GM19025 (cell line): ENCODE measurements around the gene TOMM70.
"Not testable (repeated sequence)": the region's sequence is repeated elsewhere in the genome, so short reads cannot be mapped to it uniquely, and the experiment has no call there.

Source experiments
- ATAC-seq: cut with Tn5 transposase; IDR thresholded peaks from one replicate; pipeline ENCODE4 v1.9.1; 2021; ENCODE audit warnings: mild to moderate bottlenecking, low read depth, moderate library complexity; ENCODE audit not compliant: unreplicated experiment

TOMM70 gene

DNA sequence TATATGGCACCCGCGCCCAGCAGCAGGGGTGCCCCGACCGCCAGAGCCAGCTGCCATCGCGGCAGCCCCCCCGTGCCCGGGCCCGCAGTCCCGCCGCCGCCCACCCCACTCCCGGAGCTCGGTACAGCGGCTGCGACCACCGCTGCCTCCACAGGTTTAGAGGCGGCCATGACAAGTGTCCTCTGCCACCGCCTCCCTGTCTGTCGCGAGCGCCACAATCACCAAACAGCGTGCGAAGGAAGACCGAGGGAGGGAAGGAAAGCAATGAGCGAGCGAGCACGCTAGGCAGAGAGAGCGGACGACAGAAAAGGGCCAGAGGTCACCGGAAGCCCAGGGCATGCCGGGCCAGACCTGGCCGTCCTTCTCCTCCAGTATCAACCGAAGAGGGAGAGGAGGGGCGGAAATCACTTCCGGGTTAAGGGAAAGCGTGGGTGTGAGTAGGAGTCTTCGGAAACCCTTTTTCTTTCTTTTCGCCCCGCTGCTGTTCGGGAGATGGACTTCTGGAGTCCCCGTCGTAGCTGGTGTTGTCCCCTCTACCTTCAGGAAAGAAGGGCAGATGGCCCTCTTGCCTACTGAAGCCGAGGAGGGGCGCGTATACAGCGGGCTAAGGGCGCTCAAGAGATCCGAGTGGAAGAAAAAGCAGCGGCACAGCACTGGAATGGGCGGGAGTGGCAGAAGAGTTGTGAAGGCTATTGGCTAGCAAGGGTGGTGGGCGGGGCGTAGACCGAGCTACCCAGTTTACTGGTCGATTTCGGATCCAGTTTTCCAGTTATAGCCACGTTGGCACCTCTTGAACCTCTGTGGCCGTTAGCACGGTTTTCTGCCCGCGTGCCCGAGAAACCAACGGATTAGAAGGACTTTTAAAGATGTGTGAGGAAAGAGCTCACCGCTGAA is at the start of gene TOMM70, which contains the start of gene LNP1:
Gene TOMM70, minus strand, starts transcription at position 310 of the 894 bp plus-strand sequence. Its CDS starts 140 bp downstream, at position 170.
Gene LNP1, plus strand, starts transcription at position 760 of the 894 bp plus-strand sequence. CDS start 28,191 bp downstream, outside the sequence.
- peak; percentile 86 for ATAC-seq

DNA sequence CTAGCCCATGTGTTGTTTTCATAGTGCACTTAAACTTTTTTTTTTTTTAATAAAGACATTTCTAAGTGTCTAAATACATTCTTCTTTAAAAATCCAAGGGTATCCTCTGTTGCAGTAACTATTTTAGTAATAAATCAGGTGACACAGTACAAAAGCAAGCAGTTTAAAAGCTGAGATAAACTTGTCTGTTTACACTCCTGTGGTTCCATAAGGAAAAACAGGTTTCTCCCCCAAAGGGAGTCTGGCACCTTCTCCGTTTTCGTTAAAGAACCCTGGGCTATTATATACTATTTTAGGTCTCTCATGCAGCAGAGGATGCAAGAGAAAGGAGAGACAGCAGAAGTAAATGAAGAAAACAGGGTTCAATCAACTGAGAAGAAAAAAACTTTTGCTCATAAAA is 48.3 kb upstream of the TOMM70 start:
- no peak for ATAC-seq

DNA sequence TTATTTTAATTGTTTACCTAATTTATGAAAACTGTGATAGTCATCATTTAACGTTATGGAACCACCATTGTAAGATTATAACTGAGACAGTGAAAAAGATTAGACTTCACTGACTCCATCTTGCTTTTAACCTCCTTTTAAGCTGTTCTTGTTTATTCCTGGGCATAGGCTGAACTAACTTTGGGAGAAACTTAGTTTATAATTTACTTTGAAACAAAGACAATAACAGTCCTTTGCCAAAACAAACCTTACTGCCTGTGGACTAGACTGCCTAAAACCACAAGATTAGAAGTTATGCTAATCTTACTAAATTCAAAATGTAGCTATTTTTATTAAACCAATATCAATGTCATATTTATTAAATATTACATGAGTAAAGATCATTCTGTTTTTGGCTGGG is 47.2 kb upstream of the TOMM70 start:
- no peak for ATAC-seq

DNA sequence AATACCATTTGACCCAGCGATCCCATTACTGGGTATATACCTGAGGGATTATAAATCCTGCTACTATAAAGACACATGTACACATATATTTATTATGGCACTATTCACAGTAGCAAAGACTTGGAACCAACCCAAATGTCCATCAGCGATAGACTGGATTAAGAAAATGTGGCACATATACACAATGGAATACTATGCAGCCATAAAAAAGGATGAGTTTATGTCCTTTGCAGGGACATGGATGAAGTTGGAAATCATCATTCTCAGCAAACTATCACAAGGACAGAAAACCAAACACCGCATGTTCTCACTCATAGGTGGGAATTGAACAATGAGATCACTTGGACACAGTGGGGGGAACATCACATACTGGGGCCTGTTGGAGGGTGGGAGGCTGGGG is 46.2 kb upstream of the TOMM70 start:
- not testable (repeated sequence) for ATAC-seq

DNA sequence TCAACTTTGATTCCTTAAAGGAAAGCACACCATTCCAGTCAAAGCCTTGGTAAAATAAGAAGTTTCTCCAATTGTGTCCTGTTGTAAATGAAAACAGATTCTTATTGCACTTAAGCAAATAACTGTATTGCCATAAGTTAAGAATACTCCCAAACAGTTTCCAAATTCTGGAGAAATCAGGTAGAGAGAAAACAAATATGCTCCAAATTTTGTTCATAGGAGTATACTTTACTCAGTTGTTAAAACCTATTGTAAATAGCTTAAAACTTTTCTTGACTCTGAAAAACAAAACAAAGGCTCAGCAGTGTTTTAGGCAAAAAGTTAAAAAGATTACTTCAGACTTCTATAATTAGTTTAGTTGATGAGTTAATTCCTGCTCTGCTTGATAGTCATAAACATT is 42.8 kb upstream of the TOMM70 start:
- no peak for ATAC-seq

DNA sequence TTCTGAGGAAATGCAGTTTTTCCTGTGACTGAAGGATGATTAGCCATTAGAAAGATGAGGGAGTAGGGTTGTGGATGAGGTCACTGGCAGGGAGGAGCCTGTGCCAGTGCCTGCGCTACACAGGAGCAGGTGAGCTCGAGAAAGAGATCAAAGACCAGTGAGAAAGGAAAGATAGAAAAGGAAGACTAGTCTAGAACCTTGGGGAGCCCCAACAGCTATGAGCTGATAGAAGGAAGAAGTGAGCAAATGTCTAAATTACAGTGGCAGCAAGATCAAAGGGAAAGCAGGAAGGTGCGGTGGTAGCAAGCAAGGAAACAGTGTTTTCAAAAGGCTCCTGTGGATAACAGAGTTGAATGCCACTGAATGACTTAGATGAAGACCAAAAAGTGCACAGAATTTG is 40.0 kb upstream of the TOMM70 start:
- no peak for ATAC-seq

DNA sequence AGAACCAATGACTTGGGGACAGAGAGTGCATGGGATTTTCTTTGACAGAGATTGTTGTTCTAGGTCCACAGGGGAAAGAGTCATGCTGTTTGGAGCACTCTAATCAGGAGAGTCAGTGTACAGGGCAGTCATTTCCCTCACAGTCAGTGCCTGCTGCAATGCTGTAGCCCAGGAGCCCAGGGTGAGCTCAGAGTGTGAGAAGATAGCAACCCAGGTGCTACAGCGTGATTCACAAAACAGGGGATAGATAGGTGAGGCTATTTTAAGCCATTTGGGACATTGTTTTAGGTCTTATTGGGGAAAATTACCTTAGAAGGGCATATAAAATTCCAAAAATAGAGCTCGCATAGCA is 37.7 kb upstream of the TOMM70 start:
- ATAC-seq: no peak

DNA sequence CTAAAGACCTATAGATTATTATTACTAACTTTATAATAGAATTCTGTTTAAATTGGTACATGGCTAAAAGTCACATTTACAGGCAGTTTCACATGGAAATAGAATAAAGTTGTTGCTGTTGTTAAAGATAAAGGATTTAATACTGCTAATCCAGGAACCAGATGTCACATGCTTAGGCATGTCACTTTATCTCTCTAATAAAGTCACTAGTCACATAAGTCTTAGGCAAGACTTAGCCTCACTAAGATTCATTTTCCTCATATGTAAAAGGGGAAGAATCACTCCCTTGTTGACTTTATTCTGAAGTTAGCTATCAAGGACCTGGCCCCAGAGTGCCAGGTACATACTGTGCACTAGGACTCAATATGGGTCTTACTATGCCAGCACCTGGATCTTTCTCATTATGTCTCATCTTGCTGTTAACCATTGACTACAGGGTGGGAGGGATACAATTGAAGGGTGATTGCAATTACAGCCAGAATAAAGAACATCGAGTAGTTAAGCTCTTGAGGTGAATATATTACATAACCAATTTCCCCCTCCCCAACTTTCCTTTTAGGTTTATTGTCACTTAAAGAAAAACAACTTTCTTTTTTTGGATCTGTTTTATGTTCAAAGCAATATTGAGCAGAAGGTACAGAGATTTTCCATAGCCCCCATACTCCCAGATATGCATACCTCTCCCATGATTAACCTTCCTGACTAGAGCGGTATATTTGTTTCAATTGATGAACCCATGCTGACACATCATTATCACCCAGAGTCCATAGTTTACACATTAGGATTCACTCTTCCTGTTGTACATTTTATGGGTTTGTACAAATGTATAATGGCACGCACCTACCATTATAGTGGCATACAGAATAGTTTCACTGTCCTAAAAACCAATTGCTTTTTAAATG is 37.1 kb upstream of the TOMM70 start:
- ATAC-seq: no peak

DNA sequence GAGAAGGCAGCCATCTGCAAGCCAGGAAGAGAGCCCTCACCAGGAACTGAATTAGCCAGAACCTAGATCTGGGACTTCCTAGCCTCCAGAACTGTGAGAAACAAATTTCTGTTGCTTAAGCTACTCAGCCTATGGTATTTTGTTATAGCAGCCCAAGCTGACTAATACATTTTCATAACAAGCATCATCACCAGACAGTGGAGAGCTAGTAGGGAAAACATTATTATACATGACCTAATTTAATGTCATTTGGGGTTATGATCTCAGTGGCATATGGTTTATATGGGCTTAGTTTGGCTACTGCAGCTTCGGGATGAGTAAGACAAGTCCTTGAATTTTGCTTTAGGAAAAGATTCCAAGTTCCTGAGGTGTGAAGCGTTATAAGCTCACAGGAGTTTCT is 36.1 kb upstream of the TOMM70 start:
- ATAC-seq: no peak

DNA sequence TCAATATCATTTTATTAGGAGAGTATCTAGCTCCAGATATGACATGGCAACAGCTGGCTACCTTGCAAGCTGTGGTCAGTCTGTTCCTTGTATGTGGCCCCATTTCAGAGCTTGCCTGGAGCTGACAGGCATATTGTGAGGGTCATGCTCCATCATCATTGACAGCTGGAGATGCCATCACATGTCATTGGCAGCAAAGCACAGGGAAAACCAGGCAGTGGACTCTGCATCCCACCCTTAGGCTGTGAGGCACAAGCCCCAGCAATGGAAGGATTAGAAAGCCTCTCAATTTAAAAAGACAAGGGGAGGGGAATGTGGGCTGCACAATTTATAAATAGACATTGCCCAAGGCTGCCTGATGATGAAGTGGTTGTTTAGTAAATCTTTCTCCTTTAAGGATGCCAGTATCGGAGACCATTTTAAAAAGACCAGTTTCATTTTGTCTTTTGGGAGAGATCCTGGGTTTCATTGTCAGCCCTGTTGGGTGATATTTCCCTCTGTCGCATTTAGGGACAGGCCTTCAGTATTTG is 28.4 kb upstream of the TOMM70 start:
- ATAC-seq: no peak

DNA sequence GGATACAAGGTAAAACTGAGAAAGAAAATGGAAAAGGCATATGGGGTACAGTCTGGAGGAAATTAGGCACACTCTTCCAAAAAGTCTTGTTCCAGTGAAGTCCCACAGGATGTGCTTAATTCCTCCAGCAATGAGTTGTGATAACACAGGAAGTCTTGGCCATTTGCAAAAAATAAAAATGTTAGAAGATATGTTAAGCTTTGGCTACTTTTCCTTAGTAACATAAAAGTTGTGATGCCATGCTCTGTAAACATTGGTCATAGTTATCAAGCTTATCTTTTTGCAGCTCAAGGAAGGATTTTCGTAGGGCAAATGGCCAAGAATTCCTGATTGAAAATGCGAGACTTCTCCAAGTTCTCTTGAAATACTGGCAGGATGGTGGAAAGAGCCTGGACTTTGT is 26.8 kb upstream of the TOMM70 start:
- ATAC-seq: no peak

DNA sequence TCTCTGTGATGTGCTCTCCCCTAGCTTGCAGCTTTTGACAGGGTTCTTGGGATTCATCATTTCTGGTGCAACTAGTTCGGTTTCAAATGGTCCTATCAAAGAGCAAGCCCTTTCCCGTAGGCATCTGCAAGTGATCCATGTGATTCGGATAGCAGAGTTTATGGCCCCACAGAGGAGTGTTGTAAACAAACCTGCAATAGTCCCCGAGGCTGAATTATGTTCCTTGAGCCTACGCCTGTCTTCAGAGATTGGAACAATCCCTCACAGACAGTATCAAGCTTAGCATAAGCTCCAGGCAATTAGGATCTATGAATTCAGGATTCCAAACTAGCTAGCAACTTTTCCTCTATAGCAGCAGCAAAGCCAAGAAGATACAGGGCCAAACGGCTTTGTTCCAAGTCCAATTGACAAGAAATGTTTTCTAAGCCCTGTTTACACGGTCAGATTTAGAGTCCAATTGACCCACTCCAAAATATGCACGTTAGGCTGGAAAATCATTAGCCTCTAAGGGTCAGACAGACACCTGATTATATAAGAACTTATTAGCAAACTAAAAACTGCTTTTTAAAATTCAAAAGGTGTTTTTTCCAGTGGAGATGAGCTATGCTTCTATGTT is 25.3 kb upstream of the TOMM70 start:
- ATAC-seq: no peak

DNA sequence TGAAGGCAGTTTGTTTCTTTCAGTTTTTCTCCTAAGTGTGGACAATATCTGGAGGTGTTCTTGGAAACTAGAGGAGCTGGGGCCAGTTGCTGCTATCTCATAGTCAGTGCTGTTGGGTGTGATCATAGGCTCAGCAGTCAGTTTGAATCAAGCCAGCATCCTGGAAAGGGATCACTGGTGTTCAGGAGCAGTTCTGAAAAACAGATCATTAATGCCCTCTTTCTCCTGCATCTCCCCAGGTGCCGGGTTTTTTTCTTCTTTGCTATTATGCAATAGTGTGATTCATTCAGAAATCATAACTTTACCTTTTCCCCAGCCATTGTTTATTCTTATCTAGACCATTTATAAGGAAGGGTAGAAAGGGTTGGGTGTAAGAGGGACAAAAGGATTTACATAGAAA is 24.4 kb upstream of the TOMM70 start:
- ATAC-seq: no peak

DNA sequence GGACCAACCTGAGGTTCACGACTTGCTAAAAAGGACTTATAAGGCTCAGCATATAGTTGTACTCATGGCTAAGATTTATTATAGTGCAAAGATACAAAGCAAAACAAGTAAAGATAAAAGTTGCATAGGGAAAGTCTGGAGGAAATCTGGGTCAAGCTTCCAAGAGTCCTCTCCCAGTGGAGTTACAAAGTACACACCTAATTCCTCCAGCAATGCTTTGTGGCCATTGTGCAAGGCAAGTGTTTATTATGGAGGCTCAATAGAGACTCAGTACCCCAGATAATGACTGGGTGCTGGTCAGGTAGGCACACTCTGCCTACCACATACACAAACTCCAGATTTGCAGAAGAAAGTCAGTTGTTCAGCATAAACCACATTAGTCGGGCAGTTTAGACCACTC is 23.4 kb upstream of the TOMM70 start:
- ATAC-seq: no peak

DNA sequence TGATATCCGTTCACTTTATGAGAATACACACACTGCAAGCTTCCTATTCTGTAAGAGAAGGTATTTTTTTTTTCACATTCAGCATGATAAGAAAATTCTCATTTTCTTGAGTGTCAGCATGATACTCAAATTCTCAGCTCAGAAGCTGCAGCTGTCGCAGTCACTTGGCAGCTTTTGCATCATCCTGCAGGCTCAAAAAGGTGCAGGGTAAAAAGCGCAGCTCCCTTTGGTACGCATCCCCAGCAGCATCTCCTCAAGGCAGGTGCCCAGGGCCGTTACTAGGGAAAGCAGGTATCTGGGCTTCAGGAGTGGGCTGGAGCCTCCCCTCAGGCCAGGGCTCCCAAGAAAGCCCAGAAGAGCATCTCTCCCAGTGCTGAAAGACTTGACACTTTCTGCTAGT is 22.7 kb upstream of the TOMM70 start:
- no peak for ATAC-seq

DNA sequence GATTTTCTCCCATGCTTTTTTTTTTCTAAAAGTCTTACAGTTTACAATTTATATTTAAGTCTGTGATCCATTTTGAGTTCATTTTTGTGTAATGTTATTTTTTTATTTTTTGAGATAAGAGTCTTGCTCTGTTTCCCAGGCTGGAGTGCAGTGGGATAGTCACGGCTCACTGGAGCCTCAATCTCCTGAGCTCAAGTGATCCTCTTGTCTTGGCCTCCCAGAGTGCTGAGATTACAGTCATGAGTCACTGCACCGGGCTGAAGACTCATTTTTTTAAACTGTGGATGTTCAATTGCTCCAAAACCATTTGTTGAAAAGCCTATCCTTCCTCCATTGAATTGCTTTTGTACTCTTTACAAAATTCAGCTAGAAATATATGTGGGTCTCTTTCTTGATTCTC is 20.0 kb upstream of the TOMM70 start:
- ATAC-seq: no peak

DNA sequence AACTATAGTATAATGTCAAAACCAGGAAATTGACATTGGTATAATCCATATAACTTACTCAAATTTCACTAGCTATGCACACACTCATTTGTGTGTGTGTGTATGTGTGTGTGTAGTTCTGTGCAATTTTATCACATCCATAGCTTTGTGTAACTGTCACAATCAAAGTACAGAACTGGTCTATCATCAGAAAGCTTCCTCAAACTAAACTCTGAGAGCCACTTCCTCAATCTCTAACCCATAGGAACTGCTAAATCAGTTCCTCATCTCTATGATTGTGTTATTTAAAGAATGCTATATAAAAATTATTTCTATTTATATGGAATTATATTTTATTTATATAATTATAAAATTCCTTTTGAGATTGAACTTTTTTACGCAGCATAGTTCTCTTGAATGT is 18.5 kb upstream of the TOMM70 start:
- no peak for ATAC-seq

DNA sequence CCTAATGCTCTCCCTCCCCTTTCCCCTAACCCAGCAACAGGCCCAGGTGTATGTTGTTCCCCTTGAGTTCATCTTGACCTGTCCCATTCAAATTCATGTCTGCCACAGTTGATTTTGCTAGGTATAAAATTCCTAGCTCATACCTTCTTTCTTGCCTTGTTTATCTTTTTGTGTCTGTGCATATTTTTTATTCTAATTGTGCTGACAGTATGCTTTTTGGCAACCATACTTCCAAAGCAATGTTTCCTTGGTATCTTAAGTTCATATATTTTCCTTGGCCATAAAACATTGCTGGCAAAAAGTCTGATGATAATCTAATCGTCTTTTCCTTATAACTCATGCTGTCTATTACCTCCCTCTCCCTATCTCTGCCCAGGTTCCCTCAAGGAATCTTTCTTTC is 16.0 kb upstream of the TOMM70 start:
- ATAC-seq: no peak

DNA sequence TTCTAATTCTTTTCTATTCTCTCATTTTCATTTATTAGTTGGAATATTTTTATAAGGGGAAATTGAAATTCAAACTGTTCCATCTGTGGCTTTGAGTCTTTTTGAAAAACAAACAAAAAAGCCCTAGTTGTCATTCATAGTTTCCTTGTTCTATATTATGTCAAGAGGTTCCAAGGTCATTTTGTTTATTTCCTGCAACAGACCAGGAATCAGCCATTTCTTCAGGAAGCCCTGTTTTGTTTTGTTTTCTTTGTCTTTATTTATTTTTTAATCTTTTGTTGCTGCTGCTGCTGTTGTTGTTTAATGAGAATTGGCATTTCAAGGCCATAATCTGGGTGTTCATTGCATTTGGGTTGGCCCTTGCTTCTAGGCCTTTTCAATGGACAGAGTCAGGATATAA is 15.3 kb upstream of the TOMM70 start:
- no peak for ATAC-seq

DNA sequence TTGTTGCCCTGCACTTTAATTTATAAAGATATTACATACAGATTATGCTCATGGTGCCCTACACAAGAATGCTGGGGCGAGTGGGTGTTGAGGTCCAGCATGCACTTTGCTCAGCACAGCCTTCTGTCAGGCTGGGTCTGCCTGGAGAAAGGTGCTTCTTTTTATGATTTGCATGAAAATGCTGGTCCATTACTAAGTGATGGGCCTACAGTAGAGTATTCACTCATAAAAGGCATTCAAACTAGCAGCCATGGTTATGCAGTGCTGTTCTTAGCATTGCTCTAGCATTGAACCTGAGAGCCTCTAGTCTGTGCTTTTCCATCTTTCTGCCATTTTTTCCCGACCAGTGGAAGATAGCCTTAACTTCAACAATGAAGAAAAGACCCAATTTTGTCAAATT is 12.7 kb upstream of the TOMM70 start:
- no peak for ATAC-seq
